DND-41 (cell line): ENCODE measurements around the gene SOWAHA.

Source experiments
- ATAC-seq: fragments of 200-7000 bp; cut with Tn5 transposase; 3 replicates; pipeline ENCODE4 v1.9.1; 2021; ENCODE audit warnings: low read depth; ENCODE audit not compliant: insufficient read depth
- DNase-seq: peaks from one replicate; pipeline ENCODE4 v3.0.0-alpha.2; 2020
- H2AFZ ChIP-seq: 2 replicates; pipeline ENCODE4 v1.6.0; 2012; ENCODE audit warnings: low read depth, low read length
- H3K27ac ChIP-seq: 2 replicates; pipeline ENCODE4 v1.5.1; 2012; ENCODE audit warnings: low read length, inconsistent platforms
- H3K27me3 ChIP-seq: fragments of 200-600 bp; sonication (generic); 2 replicates; pipeline ENCODE4 v1.6.0; 2012; ENCODE audit warnings: low read length, mild to moderate bottlenecking, inconsistent platforms; ENCODE audit not compliant: insufficient read depth, poor library complexity
- H3K36me3 ChIP-seq: 2 replicates; pipeline ENCODE4 v1.5.1; 2012; ENCODE audit warnings: low read length, inconsistent platforms; ENCODE audit not compliant: insufficient read depth
- H3K4me1 ChIP-seq: 2 replicates; pipeline ENCODE4 v1.5.1; 2012; ENCODE audit warnings: mild to moderate bottlenecking, low read length; ENCODE audit not compliant: insufficient read depth
- H3K4me2 ChIP-seq: 2 replicates; pipeline ENCODE4 v1.6.0; 2012; ENCODE audit warnings: mild to moderate bottlenecking, moderate library complexity, low read length, inconsistent platforms; ENCODE audit not compliant: insufficient read depth
- H3K4me3 ChIP-seq, 2 experiments: fragments of 200-600 bp in 1 of 2; shearing (Covaris generic) in 1 of 2; 2 replicates each; pipeline ENCODE4 v1.5.1; 2012 to 2016; ENCODE audit warnings: inconsistent platforms in 2 of 2, low read length in 2 of 2, mild to moderate bottlenecking in 2 of 2, low read depth in 1 of 2, moderate library complexity in 1 of 2
- H3K79me2 ChIP-seq: 2 replicates; pipeline ENCODE4 v1.6.0; 2012; ENCODE audit warnings: low read length, inconsistent platforms; ENCODE audit not compliant: insufficient read depth
- H3K9ac ChIP-seq: 2 replicates; pipeline ENCODE4 v1.6.0; 2012; ENCODE audit warnings: low read depth, mild to moderate bottlenecking, inconsistent platforms, low read length, moderate library complexity
- H3K9me3 ChIP-seq: 2 replicates; pipeline ENCODE4 v1.5.1; 2012; ENCODE audit warnings: low read length, moderate library complexity, mild to moderate bottlenecking, inconsistent platforms; ENCODE audit not compliant: insufficient read depth, severe bottlenecking
- H4K20me1 ChIP-seq: 2 replicates; pipeline ENCODE4 v1.6.0; 2012; ENCODE audit warnings: low read length; ENCODE audit not compliant: insufficient read depth
- EZH2 ChIP-seq: IDR thresholded peaks from 3 replicates; pipeline ENCODE4 v1.6.1; 2012; ENCODE audit warnings: borderline replicate concordance, low read depth, mild to moderate bottlenecking, moderate library complexity, low read length, inconsistent platforms; ENCODE audit not compliant: severe bottlenecking
- TF ChIP-seq, protein P1 (sequence below): IDR thresholded peaks from 2 replicates; pipeline ENCODE4 v1.5.1; 2012; ENCODE audit warnings: borderline replicate concordance, low read length, moderate library complexity, mild to moderate bottlenecking; ENCODE audit not compliant: poor library complexity, severe bottlenecking; ENCODE audit errors: extremely low read depth

The SOWAHA gene

DNA sequence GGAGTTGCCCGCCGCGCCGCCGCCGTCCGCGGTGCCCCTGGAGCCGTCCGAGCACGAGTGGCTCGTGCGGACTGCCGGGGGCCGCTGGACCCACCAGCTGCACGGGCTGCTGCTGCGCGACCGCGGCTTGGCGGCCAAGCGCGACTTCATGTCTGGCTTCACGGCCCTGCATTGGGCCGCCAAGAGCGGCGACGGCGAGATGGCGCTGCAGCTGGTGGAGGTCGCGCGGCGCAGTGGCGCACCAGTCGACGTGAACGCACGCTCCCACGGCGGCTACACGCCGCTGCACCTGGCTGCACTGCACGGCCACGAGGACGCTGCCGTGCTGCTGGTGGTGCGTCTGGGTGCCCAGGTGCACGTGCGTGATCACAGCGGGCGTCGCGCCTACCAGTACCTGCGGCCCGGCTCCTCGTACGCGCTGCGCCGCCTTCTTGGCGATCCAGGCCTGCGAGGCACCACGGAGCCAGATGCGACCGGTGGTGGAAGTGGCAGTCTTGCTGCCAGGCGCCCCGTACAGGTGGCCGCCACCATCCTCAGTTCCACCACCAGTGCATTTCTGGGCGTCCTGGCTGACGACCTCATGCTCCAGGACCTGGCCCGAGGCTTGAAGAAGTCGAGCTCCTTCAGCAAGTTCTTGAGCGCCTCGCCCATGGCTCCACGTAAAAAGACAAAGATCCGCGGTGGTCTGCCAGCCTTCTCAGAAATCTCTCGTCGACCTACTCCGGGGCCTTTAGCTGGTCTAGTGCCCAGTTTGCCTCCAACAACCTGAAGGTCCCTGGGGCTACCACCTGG lies 1.6 kb downstream of the SOWAHA start:
- no peak for ATAC-seq
- no peak overlapping the region for H3K4me3 ChIP-seq

DNA sequence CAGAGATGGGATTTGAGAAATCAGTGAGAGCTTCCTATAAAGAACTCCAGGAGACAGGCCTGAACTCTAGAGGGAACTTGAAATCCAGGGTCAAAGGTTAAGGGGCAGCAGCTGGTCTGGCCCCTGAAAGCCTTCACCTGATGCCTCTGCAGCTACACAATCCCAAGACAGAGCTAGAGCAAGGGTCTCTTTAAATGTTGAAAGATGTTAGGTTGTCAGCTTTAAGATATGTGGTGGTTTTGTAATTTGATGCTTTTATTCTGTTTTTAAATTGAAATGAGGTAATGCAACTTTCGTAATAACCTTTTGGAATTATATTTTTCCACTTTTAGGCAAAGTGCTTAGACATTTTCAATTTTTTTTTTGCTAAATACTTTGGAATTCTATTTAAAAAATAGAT lies 2.4 kb downstream of the SOWAHA start:
- DNase-seq (no peak), ATAC-seq (no peak)
- Histone ChIP-seq H3K4me3 (no peak overlapping the region), H2AFZ (no peak overlapping the region), H3K4me1 (no peaks in the 10 kb centered on the region), H3K4me2 (no peak overlapping the region), H3K9ac (no peak overlapping the region), H4K20me1 (no peaks in the 10 kb centered on the region), H3K27ac (no peak overlapping the region), H3K36me3 (no peaks in the 10 kb centered on the region), H3K9me3 (no peaks in the 10 kb centered on the region), H3K27me3 (peaks cover 3% of the 10 kb centered on the region), H3K79me2 (no peaks in the 10 kb centered on the region)
- no peak for TF ChIP-seq EZH2
- TF ChIP-seq, protein P1, sequence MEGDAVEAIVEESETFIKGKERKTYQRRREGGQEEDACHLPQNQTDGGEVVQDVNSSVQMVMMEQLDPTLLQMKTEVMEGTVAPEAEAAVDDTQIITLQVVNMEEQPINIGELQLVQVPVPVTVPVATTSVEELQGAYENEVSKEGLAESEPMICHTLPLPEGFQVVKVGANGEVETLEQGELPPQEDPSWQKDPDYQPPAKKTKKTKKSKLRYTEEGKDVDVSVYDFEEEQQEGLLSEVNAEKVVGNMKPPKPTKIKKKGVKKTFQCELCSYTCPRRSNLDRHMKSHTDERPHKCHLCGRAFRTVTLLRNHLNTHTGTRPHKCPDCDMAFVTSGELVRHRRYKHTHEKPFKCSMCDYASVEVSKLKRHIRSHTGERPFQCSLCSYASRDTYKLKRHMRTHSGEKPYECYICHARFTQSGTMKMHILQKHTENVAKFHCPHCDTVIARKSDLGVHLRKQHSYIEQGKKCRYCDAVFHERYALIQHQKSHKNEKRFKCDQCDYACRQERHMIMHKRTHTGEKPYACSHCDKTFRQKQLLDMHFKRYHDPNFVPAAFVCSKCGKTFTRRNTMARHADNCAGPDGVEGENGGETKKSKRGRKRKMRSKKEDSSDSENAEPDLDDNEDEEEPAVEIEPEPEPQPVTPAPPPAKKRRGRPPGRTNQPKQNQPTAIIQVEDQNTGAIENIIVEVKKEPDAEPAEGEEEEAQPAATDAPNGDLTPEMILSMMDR: no peak

More for the DNA sequence above, 1.6 kb downstream of the SOWAHA start:
- H3K27me3 ChIP-seq: peaks cover 3% of the 10 kb centered on the region
- H3K4me1 ChIP-seq: no peaks in the 10 kb centered on the region
- no peaks in the 10 kb centered on the region for H3K9me3 ChIP-seq
- no peak overlapping the region for H3K27ac ChIP-seq
- no peak overlapping the region for H3K9ac ChIP-seq
- no peaks in the 10 kb centered on the region for H3K36me3 ChIP-seq
- no peak overlapping the region for H3K4me2 ChIP-seq
- DNase-seq: no peak
- H4K20me1 ChIP-seq: no peaks in the 10 kb centered on the region
- H3K79me2 ChIP-seq: no peaks in the 10 kb centered on the region
- TF ChIP-seq EZH2: no peak
- TF ChIP-seq, protein P1: no peak
- H2AFZ ChIP-seq: no peak overlapping the region

DNA sequence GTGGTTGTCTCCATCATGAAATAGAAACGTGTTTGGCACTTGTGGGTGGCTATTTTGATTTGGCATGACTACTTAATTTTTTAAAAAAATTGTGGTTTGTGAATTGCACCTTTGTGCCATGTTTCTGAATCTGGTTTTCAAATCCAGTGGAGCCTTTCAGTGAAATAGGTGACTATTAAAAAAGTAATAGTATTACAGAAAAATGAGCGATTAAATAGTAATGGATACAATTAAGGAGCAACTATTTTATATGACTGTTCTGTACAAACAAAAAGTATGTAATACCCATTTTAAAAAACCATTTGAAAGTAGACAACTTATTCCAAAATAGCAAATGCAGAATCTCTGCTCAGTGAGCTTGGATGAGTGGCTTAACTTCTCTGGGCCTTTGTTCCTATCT lies 3.0 kb downstream of the SOWAHA start:
- no peaks in the 10 kb centered on the region for H4K20me1 ChIP-seq
- H2AFZ ChIP-seq: no peak overlapping the region
- H3K36me3 ChIP-seq: no peaks in the 10 kb centered on the region
- no peak overlapping the region for H3K4me2 ChIP-seq
- H3K9me3 ChIP-seq: no peaks in the 10 kb centered on the region
- H3K4me3 ChIP-seq: no peak overlapping the region
- DNase-seq (no peak), ATAC-seq (no peak)
- no peaks in the 10 kb centered on the region for H3K4me1 ChIP-seq
- H3K9ac ChIP-seq: no peak overlapping the region
- TF ChIP-seq EZH2: no peak
- TF ChIP-seq, protein P1: no peak
- H3K27ac ChIP-seq: no peak overlapping the region
- peaks cover 3% of the 10 kb centered on the region for H3K27me3 ChIP-seq
- H3K79me2 ChIP-seq: no peaks in the 10 kb centered on the region
